Adrenal gland (tissue), 12 donors: Measurements from ENCODE around the gene ROR2. TPM values are rescaled to one million over a fixed set of nuclear protein-coding genes. Genes with fewer than 3 reads are reported as not detected.
A peak's percentile ranks its signal among the peaks of the same experiment; 100 is the strongest.

Source experiments
- DNase-seq, 7 donors: peaks; one replicate each; pipeline ENCODE4 v3.0.0-alpha.2; 2019 to 2020
- H3K27ac ChIP-seq, 5 donors: fragments of 200-600 bp; sonication (generic) in 4 of 5; 1 replicate in 3 of 5; 2 replicates in 2 of 5; pipeline versions ENCODE4 v1.5.1 to v1.8.0; 2016 to 2020; ENCODE audit warnings: mild to moderate bottlenecking in 1 of 5
- H3K27me3 ChIP-seq: fragments of 200-600 bp; 2 replicates; pipeline ENCODE4 v1.8.0; 2021
- H3K36me3 ChIP-seq, 2 donors: fragments of 200-600 bp; replicated peaks in 1 of 2; 1 replicate in 1 of 2; 2 replicates in 1 of 2; pipeline versions ENCODE4 v1.5.1 to v1.8.0; 2018 to 2022
- H3K4me1 ChIP-seq, 2 donors: fragments of 200-600 bp; replicated peaks in 1 of 2; 1 replicate in 1 of 2; 2 replicates in 1 of 2; pipeline versions ENCODE4 v1.5.1 to v1.8.0; 2018 to 2021
- H3K4me3 ChIP-seq, 4 donors: fragments of 200-600 bp; sonication (generic) in 3 of 4; one replicate each; pipeline ENCODE4 v1.5.1; 2016 to 2018
- H3K9me3 ChIP-seq, 3 donors: fragments of 200-600 bp; sonication (generic) in 1 of 3; replicated peaks in 1 of 3; 1 replicate in 2 of 3; 2 replicates in 1 of 3; pipeline versions ENCODE4 v1.5.1 to v1.8.0; 2016 to 2021
- CTCF ChIP-seq, 6 experiments: fragments of 450-650 bp in 4 of 6; fragments of 200-600 bp in 2 of 6; sonication (generic) in 1 of 6; IDR thresholded peaks; 1 replicate in 5 of 6; 2 replicates in 1 of 6; pipeline versions ENCODE4 v1.5.1 to v1.8.0; 2016 to 2021; ENCODE audit warnings: antibody characterized with exemption in 6 of 6, mild to moderate bottlenecking in 2 of 6, moderate library complexity in 1 of 6
- POLR2A ChIP-seq, 2 donors: fragments of 450-650 bp; IDR thresholded peaks; one replicate each; pipeline ENCODE4 v1.6.1; 2017; ENCODE audit warnings: antibody characterized with exemption in 2 of 2, mild to moderate bottlenecking in 2 of 2, moderate library complexity in 1 of 2
- WGBS, 4 donors: extraction: QIAGEN DNeasy Blood & Tissue Kit in 2 of 4; methylation state at CpG; one replicate each; pipeline versions ENCODE4 v1.1.5 to v1.1.7; 2013 to 2017; 5-methylcytosine and 5-hydroxymethylcytosine counted together
- intact Hi-C, 2 donors: fragments of 100-400 bp; cut with DNase I; formaldehyde crosslinking; loops; one replicate each; pipeline versions ENCODE4 v1.14.1 to v1.15.0; 2022 to 2023
- polyA plus RNA-seq, 3 donors: library from polyadenylated mRNA; stranded (reverse); fragments of 200-250 nt in 2 of 3; fragments of 350-450 nt in 1 of 3; fragmentation: Illumina TruSeq in 1 of 3; extraction: RNeasy Lipid Tissue Mini Kit (QIAGEN cat#74804) in 1 of 3; gene quantifications; one replicate each; pipeline ENCODE4 v1.2.3, GENCODE V29; 2013 to 2014
- total RNA-seq, 9 donors: library from RNA; depleted of rRNA in 4 of 9; stranded (reverse); fragments of >200 nt in 4 of 9; fragments of 120-200 nt in 1 of 9; fragmentation: NEBNext Ultra II Directional in 1 of 9; extraction: Animal tissue kit (Norgen Biotek cat#: 25700) in 1 of 9; gene quantifications; one replicate each; pipeline versions ENCODE4 v1.1.0 to v1.2.4, GENCODE V29; 2013 to 2023
- donor health status: healthy with polysubstance abuse.
- donor health status: Bipolar disorder and iron deficiency.
- donor health status: DM: yes; HTN: yes; CAD: no.
- donor health status: DM: no; HTN: no; CAD: no.
- donor health status: DM: no; HTN: no; CAD: no.
- donor health status: DM: yes; HTN: yes; CAD: no.

Gene ROR2
- total and polyA plus RNA-seq, 12 donors, result 3.9 to 23.9 (median 11.4) TPM

- Histone ChIP-seq H3K27me3 (no peaks in the 10 kb centered on the region), H3K9me3 (no peaks in the 10 kb centered on the region), H3K4me1 (peaks cover 24 to 31% of the 10 kb centered on the region in 2 donors), H3K36me3 (no peaks in the 10 kb centered on the region), H3K4me3 (no peak overlapping the region), H3K27ac (peak overlapping the region in 2 of 5 donors; percentile 59 to 64)
- intact Hi-C loops, result no loop called here
- WGBS, 4 donors, result 52 to 67% (median 59%) methylated on average over 8 to 9 of the region's 9 CpGs
- DNase-seq, result peak in 1 of 7 donors; percentile 36
- no peak for TF ChIP-seq CTCF (IDR thresholded peaks at IDR 0.05)
- TF ChIP-seq POLR2A (IDR thresholded peaks at IDR 0.05), result no peak
These were observed 135.8 kb downstream of the ROR2 start for GRCh38 chr9:91814201-91814600.

GRCh38 chr9:91813176-91813795, 136.7 kb downstream of the ROR2 start:
- Histone ChIP-seq H3K4me1 (peaks cover 21 to 26% of the 10 kb centered on the region in 2 donors), H3K27ac (peak overlapping the region in 1 of 5 donors; percentile 64), H3K9me3 (no peaks in the 10 kb centered on the region), H3K27me3 (no peaks in the 10 kb centered on the region), H3K36me3 (no peaks in the 10 kb centered on the region), H3K4me3 (no peak overlapping the region)
- TF ChIP-seq CTCF (IDR thresholded peaks at IDR 0.05) (no peak), POLR2A (IDR thresholded peaks at IDR 0.05) (no peak)
- DNase-seq, result peak in 1 of 7 donors; percentile 35
- 88 to 90% (median 89%) methylated on average over 11 of the region's 11 CpGs for WGBS, 4 donors
- intact Hi-C loops, result no loop called here

DNA sequence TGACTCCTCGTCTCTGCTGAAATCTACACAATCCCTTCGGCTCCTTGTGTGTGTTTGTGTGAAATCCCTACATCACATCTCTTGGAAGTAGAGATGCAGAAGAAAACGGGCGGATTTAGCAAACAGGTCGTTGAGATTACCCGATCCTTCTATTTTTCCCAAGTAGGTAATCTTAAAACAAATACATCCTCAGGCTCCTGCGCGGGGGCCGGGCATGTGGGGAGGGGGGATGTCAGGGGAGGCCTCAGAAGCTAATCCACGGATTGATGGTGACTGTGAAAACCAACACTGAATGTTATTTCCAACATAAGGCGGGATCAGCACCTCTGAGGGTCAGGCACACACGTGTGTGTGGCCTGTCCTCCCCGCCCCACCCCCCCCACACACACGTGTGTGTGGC, 137.8 kb downstream of the ROR2 start:
- no peaks in the 10 kb centered on the region for H3K9me3 ChIP-seq
- no peak for TF ChIP-seq CTCF (IDR thresholded peaks at IDR 0.05)
- no peak for TF ChIP-seq POLR2A (IDR thresholded peaks at IDR 0.05)
- no peak overlapping the region for H3K27ac ChIP-seq
- 90 to 96% (median 94%) methylated on average over 13 to 14 of the region's 14 CpGs for WGBS, 4 donors
- intact Hi-C loops, result no loop called here
- no peaks in the 10 kb centered on the region for H3K27me3 ChIP-seq
- no peaks in the 10 kb centered on the region for H3K36me3 ChIP-seq
- DNase-seq, result peak in 2 of 7 donors; percentile 10 to 45
- H3K4me1 ChIP-seq, result peaks cover 10 to 19% of the 10 kb centered on the region in 2 donors
- no peak overlapping the region for H3K4me3 ChIP-seq

- Histone ChIP-seq H3K27me3 (no peaks in the 10 kb centered on the region), H3K36me3 (no peaks in the 10 kb centered on the region), H3K4me1 (peaks cover 5 to 14% of the 10 kb centered on the region in 2 donors), H3K4me3 (no peak overlapping the region), H3K9me3 (no peaks in the 10 kb centered on the region), H3K27ac (no peak overlapping the region)
- intact Hi-C loops, result no loop called here
- TF ChIP-seq POLR2A (IDR thresholded peaks at IDR 0.05) (no peak), CTCF (IDR thresholded peaks at IDR 0.05) (no peak)
- DNase-seq, result peak in 1 of 7 donors; percentile 37
- 84 to 87% (median 86%) methylated on average over 19 of the region's 19 CpGs for WGBS, 4 donors
These were observed 138.8 kb downstream of the ROR2 start for GRCh38 chr9:91811024-91811909.
